HG03575 (cell line): ENCODE data around the gene PRICKLE4.
"Not testable (repeated sequence)": the region's sequence is repeated elsewhere in the genome, so short reads cannot be mapped to it uniquely, and the experiment has no call there.

Source experiments
- ATAC-seq: cut with Tn5 transposase; IDR thresholded peaks from one replicate; pipeline ENCODE4 v1.9.1; 2021; ENCODE audit not compliant: unreplicated experiment, insufficient number of reproducible peaks, low FRiP score; ENCODE audit errors: extremely low read depth

The PRICKLE4 gene

GRCh38 chr6:41787219-41787917 is 6.8 kb downstream of the PRICKLE4 start, which contains the start of gene TOMM6:
Gene TOMM6 (plus strand): TSS chr6:41787694. CDS start chr6:41787698, 4 bp downstream.
- ATAC-seq = peak; percentile 57

- ATAC-seq = no peak
These were observed 8.8 kb downstream of the PRICKLE4 start for GRCh38 chr6:41789390-41789724.

GRCh38 chr6:41790045-41790444 is 9.5 kb downstream of the PRICKLE4 start:
- no peak for ATAC-seq

- ATAC-seq = no peak
These were observed 10.7 kb downstream of the PRICKLE4 start for GRCh38 chr6:41791305-41791704.

GRCh38 chr6:41791984-41792383 is 11.4 kb downstream of the PRICKLE4 start:
- ATAC-seq = no peak

GRCh38 chr6:41796474-41796873 is 15.9 kb downstream of the PRICKLE4 start:
- no peak for ATAC-seq

- no peak for ATAC-seq
These were observed 18.4 kb downstream of the PRICKLE4 start for GRCh38 chr6:41798901-41799558.

- ATAC-seq = no peak
These were observed 19.0 kb downstream of the PRICKLE4 start for GRCh38 chr6:41799559-41799911.

- ATAC-seq = no peak
These were observed 20.8 kb downstream of the PRICKLE4 start for GRCh38 chr6:41801380-41801779.

GRCh38 chr6:41805830-41806774 is 25.5 kb downstream of the PRICKLE4 start:
- ATAC-seq = no peak

GRCh38 chr6:41811095-41811494 is 30.5 kb downstream of the PRICKLE4 start:
- no peak for ATAC-seq

- ATAC-seq = not testable (repeated sequence)
These were observed 31.4 kb downstream of the PRICKLE4 start for GRCh38 chr6:41811946-41812345.

- ATAC-seq = no peak
These were observed 32.9 kb downstream of the PRICKLE4 start for GRCh38 chr6:41813469-41813868.

GRCh38 chr6:41813956-41814355 is 33.4 kb downstream of the PRICKLE4 start:
- ATAC-seq = no peak

- no peak for ATAC-seq
These were observed 34.0 kb downstream of the PRICKLE4 start for GRCh38 chr6:41814629-41815028.

GRCh38 chr6:41815587-41815986 is 35.0 kb downstream of the PRICKLE4 start:
- no peak for ATAC-seq

GRCh38 chr6:41818271-41819054 is 37.9 kb downstream of the PRICKLE4 start:
- ATAC-seq = no peak

GRCh38 chr6:41821266-41821665 is 40.7 kb downstream of the PRICKLE4 start:
- ATAC-seq = no peak

GRCh38 chr6:41822021-41822420 is 41.4 kb downstream of the PRICKLE4 start:
- ATAC-seq = no peak
